Loucy (cell line): ENCODE data around the gene PATL1.
A peak's percentile ranks its signal among the peaks of the same experiment; 100 is the strongest.
"Not testable (repeated sequence)": the region's sequence is repeated elsewhere in the genome, so short reads cannot be mapped to it uniquely, and the experiment has no call there.

ENCODE experiments used
- H2AFZ ChIP-seq: fragments of 200-600 bp; sonication (generic); 2 replicates; pipeline ENCODE4 v1.6.0; 2016; ENCODE audit warnings: antibody characterized with exemption, mild to moderate bottlenecking, low read length, moderate library complexity
- H3F3A ChIP-seq: fragments of 200-600 bp; 2 replicates; pipeline ENCODE4 v1.6.0; 2016; ENCODE audit warnings: antibody characterized with exemption, low read depth, mild to moderate bottlenecking
- H3K27me3 ChIP-seq: fragments of 200-600 bp; sonication (generic); 2 replicates; pipeline ENCODE4 v1.6.1; 2014; ENCODE audit warnings: low read length, mild to moderate bottlenecking; ENCODE audit not compliant: insufficient read depth, poor library complexity, severe bottlenecking
- H3K36me3 ChIP-seq: fragments of 200-600 bp; sonication (generic); 2 replicates; pipeline ENCODE4 v1.6.1; 2016; ENCODE audit warnings: low read length; ENCODE audit not compliant: insufficient read depth
- H3K4me1 ChIP-seq: fragments of 200-600 bp; sonication (generic); 2 replicates; pipeline ENCODE4 v1.5.1; 2014; ENCODE audit warnings: low read length, mild to moderate bottlenecking; ENCODE audit not compliant: insufficient read depth, poor library complexity, severe bottlenecking
- H3K4me2 ChIP-seq: fragments of 200-600 bp; sonication (generic); 2 replicates; pipeline ENCODE4 v1.6.0; 2014; ENCODE audit warnings: antibody characterized with exemption, low read length, low read depth, mild to moderate bottlenecking; ENCODE audit not compliant: poor library complexity, severe bottlenecking
- H3K4me3 ChIP-seq: fragments of 200-600 bp; sonication (generic); 2 replicates; pipeline ENCODE4 v1.5.1; 2014; ENCODE audit warnings: low read length, mild to moderate bottlenecking, mixed read lengths; ENCODE audit not compliant: poor library complexity, severe bottlenecking
- H3K79me2 ChIP-seq: fragments of 200-600 bp; sonication (generic); 2 replicates; pipeline ENCODE4 v1.6.1; 2014; ENCODE audit warnings: low read length; ENCODE audit not compliant: insufficient read depth
- H3K9ac ChIP-seq: fragments of 200-600 bp; sonication (generic); 2 replicates; pipeline ENCODE4 v1.6.0; 2014; ENCODE audit warnings: mild to moderate bottlenecking, low read depth, low read length, moderate library complexity; ENCODE audit not compliant: poor library complexity, severe bottlenecking
- H3K9me2 ChIP-seq: fragments of 200-600 bp; sonication (generic); replicated peaks from 2 replicates; pipeline ENCODE4 v1.6.1; 2016; ENCODE audit warnings: low read depth, low read length, mixed read lengths
- H3K9me3 ChIP-seq: fragments of 200-600 bp; sonication (generic); 2 replicates; pipeline ENCODE4 v1.6.1; 2014; ENCODE audit warnings: mild to moderate bottlenecking, antibody characterized with exemption, low read length, low read depth; ENCODE audit not compliant: insufficient read depth
- H4K20me1 ChIP-seq: fragments of 200-600 bp; sonication (generic); 2 replicates; pipeline ENCODE4 v1.6.0; 2014; ENCODE audit warnings: antibody characterized with exemption, low read length, mild to moderate bottlenecking; ENCODE audit not compliant: insufficient read depth, poor library complexity, severe bottlenecking
- EZH2phosphoT487 ChIP-seq: fragments of 200-600 bp; IDR thresholded peaks from 2 replicates; pipeline ENCODE4 v1.6.1; 2018; ENCODE audit warnings: antibody characterized with exemption, mild to moderate bottlenecking, moderate library complexity, borderline replicate concordance
- TF ChIP-seq, protein P1 (sequence below): fragments of 200-600 bp; sonication (generic); conservative IDR thresholded peaks from 2 replicates; pipeline ENCODE4 v1.5.1; 2014; ENCODE audit warnings: mild to moderate bottlenecking, antibody characterized with exemption, low read length

The PATL1 gene

DNA sequence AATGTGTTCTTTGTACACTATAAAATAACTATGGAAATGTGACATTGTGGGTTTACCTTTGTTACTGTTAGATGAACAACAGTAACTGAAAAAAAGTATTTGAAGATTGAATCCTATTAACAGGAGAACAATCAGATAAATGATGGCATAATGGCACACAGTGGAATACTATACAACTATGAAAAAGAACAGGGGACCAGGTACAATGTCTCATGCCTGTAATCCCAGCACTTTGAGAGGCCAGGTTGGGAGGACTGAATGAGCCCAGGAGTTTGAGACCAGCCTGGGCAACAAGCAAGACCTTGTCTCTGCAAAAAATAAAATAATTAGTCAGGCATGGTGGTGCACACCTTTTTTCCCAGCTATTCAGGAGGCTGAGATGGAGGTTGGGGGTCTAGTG lies 38.8 kb downstream of the PATL1 start:
- Histone ChIP-seq H3K9me2 (no peaks in the 10 kb centered on the region), H3F3A (no peaks in the 10 kb centered on the region), H3K27me3 (no peaks in the 10 kb centered on the region), H3K9me3 (no peaks in the 10 kb centered on the region), H3K79me2 (no peaks in the 10 kb centered on the region), H2AFZ (no peak overlapping the region), H3K4me3 (no peak overlapping the region), H4K20me1 (no peaks in the 10 kb centered on the region), H3K4me2 (no peak overlapping the region), H3K4me1 (no peaks in the 10 kb centered on the region), H3K9ac (no peak overlapping the region), H3K36me3 (no peaks in the 10 kb centered on the region)
- no peak for TF ChIP-seq EZH2phosphoT487
- TF ChIP-seq, protein P1, sequence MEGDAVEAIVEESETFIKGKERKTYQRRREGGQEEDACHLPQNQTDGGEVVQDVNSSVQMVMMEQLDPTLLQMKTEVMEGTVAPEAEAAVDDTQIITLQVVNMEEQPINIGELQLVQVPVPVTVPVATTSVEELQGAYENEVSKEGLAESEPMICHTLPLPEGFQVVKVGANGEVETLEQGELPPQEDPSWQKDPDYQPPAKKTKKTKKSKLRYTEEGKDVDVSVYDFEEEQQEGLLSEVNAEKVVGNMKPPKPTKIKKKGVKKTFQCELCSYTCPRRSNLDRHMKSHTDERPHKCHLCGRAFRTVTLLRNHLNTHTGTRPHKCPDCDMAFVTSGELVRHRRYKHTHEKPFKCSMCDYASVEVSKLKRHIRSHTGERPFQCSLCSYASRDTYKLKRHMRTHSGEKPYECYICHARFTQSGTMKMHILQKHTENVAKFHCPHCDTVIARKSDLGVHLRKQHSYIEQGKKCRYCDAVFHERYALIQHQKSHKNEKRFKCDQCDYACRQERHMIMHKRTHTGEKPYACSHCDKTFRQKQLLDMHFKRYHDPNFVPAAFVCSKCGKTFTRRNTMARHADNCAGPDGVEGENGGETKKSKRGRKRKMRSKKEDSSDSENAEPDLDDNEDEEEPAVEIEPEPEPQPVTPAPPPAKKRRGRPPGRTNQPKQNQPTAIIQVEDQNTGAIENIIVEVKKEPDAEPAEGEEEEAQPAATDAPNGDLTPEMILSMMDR: no peak

DNA sequence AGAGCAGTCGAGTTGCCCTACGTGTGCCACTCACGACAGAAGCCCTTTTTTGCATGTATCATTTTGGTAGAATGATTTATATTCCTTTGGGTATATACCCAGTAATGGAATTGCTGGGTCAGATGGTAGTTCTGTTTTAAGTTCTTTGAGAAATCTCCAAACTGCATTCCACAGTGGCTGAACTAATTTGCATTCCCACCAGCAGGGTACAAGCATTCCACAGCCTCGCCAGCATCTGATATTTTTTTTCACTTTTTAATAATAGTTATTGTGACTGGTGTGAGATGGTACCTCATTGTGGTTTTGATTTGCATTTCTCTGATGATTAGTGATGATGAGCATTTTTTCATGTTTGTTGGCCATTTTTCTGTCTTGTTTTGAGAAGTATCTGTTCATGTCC lies 41.9 kb downstream of the PATL1 start:
- H2AFZ ChIP-seq, H3K4me3 ChIP-seq, H4K20me1 ChIP-seq, H3K9me3 ChIP-seq, H3K36me3 ChIP-seq, H3K4me2 ChIP-seq, H3F3A ChIP-seq, H3K79me2 ChIP-seq, H3K9me2 ChIP-seq, H3K27me3 ChIP-seq, H3K4me1 ChIP-seq, H3K9ac ChIP-seq: not testable (repeated sequence)

DNA sequence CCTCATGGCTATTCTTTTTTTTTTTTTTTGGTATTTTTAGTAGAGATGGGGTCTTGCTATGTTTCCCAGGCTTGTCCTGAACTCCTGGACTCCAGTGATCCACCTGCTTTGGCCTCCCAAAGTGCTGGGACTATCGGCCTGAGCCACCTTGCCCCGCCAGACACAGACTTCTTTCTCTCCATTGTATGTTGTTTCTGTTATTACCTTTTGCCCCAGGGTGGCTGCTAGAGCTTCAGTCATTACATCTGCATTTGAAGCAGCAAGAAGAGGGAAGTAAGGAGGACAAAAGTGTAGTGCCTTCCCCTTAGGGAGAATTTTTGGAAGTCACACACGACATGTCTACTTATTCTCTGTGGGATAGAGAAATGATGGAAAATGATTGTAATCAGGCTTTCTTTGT lies 43.1 kb downstream of the PATL1 start:
- no peaks in the 10 kb centered on the region for H3K9me3 ChIP-seq
- no peaks in the 10 kb centered on the region for H3F3A ChIP-seq
- H3K36me3 ChIP-seq: no peaks in the 10 kb centered on the region
- TF ChIP-seq, protein P1: no peak
- no peak for TF ChIP-seq EZH2phosphoT487
- no peak overlapping the region for H3K4me3 ChIP-seq
- no peaks in the 10 kb centered on the region for H3K4me1 ChIP-seq
- no peak overlapping the region for H3K9ac ChIP-seq
- H4K20me1 ChIP-seq: no peaks in the 10 kb centered on the region
- no peaks in the 10 kb centered on the region for H3K9me2 ChIP-seq
- no peaks in the 10 kb centered on the region for H3K79me2 ChIP-seq
- H3K27me3 ChIP-seq: no peaks in the 10 kb centered on the region
- no peak overlapping the region for H2AFZ ChIP-seq
- no peak overlapping the region for H3K4me2 ChIP-seq

DNA sequence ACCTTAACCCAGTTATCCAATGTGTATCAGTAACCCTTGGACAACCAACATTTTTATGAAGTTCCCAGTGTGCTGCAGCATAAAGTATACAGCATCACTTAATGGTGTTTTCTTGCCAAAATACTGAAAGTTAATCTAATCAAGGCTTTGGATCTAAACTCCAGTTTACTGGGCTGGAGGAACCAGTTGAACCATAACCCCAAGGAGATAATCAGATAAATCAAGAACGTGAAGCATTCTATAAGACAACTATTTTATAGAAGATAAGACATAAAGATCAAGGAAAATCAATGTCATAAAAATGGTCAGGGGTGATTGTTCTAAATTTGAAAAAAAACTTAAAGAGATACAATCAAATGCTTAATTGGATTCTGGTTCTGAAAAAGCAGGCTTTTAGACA lies 51.0 kb downstream of the PATL1 start:
- Histone ChIP-seq H3K27me3 (no peaks in the 10 kb centered on the region), H3F3A (no peaks in the 10 kb centered on the region), H3K4me2 (peak overlapping the region; percentile 92), H3K9ac (no peak overlapping the region), H3K36me3 (no peaks in the 10 kb centered on the region), H3K4me1 (peaks cover 31% of the 10 kb centered on the region), H3K4me3 (no peak overlapping the region), H3K79me2 (peaks cover 24% of the 10 kb centered on the region), H3K9me3 (no peaks in the 10 kb centered on the region), H3K9me2 (no peaks in the 10 kb centered on the region), H2AFZ (no peak overlapping the region), H4K20me1 (peaks cover 22% of the 10 kb centered on the region)
- TF ChIP-seq, protein P1: no peak
- no peak for TF ChIP-seq EZH2phosphoT487
